ENCODE data around the gene MACROD2.

MACROD2 gene

DNA sequence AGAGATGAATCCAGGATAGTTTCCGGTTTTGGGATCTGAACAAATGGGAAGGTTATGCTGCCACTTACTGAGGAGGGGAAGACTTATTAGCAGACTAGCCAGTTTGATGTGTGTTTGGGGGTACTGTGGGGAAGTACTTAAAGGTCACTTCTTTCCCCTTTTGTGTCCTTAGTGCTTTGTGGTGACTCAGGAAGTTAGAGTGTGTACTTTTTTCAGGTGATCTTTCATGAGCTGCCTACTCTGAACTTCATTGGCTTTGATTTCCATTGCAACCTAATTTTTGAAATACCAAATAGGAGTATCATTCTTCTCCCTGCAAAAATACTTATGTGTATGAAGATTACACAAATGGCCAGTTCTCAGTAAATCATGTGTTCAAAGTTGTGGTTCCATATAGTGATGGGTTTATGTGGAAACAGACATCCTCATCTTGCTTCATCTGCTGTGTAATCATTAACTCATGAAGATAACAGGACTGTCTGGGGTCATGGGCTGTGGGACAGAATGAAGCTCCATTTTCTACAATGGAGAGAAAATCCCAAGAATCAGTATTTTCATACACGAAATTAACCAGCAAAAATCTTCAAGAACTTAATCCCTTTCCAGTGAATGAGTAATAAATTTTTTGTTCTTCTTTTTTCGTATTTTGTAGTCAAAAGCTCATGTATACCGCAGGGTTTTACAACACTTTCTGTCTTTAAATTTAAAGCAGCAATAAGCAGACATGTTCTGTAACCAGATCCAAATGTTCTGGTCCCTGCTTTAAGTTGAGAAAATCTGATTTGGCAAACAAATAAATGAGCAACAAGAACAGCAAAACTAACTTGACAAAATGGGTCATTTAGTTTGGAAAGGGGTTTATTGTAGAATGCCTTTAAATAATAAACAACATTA lies 614.3 kb downstream of the MACROD2 start:
- DNase-seq: no peak

DNA sequence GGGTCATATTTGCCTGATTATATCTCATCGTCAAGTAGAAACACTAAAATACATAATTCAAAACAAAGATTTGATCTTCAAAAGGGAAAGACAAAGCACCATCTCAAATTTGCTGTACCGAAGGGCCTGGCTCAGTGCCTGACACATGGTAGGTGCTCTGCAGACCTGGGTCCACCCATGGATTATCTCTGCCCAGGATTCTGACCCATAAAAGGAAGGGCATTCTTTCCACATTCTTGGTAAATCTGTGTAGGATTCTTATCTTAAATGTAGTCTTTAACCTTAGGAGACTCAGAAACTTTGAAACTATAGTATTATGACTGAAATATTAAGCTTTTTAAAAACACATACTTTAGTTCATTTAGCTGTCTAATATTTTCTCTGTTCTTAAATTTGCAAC lies 616.2 kb downstream of the MACROD2 start:
- DNase-seq: no peak

- no peak for DNase-seq
Observed at GRCh38 chr20:14612391-14612790, 617.1 kb downstream of the MACROD2 start.

DNA sequence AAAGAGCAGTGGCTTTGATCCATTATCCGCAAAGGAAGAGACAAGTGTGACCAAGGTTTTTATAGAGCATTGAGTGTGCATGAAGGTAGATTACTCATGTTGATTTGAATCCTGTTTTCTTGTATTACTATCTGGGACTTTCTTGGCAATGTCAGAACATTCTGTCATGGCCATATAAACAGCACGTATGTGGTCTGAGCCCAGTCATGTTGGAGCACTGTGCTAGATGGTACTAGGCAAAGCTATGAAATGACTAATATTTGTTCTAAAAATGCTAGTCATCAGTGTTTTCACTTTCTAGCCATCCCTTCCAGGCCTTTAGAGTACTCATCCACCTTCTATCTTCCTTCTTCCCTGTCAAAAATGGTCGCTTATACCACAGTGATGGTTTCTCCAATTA lies 620.7 kb downstream of the MACROD2 start:
- no peak for DNase-seq

- DNase-seq: no peak
Observed at GRCh38 chr20:14617123-14617522, 621.8 kb downstream of the MACROD2 start.

DNA sequence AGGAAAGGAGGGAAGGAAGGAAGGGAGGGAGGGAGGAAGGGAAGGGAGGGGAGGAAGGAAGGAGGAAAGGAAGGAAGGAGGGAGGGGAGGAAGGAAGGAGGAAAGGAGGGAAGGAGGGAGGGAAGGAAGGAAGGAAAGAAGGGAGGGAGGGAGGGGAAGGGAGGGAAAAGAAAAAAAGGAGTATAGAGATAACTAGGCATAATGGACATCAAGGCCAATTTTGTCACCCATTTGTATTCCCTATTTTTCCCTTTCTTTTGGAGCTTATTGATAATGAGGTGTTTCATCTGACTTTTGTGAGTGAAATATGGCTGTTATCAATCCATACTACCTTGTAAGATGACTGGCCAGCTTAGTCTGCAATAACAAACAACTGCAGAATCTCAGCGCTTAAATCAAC lies 624.1 kb downstream of the MACROD2 start:
- DNase-seq: no peak

- DNase-seq: no peak
Observed at GRCh38 chr20:14622796-14623195, 627.5 kb downstream of the MACROD2 start.

DNA sequence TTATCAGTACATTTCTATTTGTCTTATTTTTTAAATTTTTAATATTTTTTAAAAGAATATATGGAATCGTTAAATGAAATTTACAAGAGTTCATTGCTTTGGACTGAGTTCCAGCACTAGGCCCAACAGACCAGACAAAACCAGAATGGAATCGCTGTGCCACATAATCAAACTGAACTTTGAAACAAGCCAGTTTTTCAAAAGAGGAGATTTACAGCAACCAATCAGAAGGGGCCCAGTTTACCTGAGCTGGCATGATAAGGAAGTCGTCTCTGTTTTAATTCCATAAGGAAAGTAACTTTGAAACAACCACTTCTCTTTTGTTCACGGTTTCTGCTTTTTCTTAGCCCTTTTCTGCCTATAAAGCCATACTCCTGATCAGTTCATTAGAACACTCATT lies 635.7 kb downstream of the MACROD2 start:
- DNase-seq: no peak

DNA sequence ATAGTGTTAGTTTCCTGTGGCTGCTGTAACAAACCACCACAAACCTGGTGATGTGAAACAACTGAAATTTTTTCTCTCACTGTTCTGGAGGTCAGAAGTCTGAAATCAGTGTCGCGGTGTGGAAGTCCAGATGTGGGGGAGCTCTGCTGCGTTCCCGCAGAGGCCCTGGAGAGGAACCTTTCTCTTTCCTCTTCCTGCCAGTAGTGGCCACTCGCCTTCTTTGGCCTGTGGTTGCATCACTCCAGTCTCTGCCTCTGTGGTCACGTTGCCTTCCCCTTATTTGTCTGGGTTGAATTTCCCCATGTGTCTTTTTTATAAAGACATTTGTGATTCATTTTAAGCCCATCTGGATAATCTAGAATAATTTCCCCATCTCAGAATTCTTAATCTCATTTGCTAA lies 637.6 kb downstream of the MACROD2 start:
- no peak for DNase-seq

- no peak for DNase-seq
Observed at GRCh38 chr20:14633507-14633906, 638.2 kb downstream of the MACROD2 start.

DNA sequence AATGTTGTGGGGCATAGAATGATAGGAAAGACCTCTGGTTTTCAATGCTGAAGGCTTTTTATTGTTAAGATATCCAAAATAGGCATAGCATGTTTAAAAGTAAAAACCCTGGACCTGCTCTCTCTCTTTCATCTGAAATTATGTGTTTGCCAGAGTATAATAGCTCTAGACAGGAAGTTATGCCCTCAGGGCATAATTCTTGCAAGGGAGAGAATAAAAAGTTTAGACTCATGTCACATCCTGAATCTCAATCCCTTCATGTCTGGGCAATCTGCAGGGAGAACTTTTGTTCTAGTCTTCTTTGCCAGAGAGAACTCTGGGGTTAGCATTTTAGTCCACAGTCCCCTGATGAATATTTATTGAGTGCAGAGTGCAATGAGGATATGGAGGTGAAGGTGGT lies 639.3 kb downstream of the MACROD2 start:
- no peak for DNase-seq

- no peak for DNase-seq
Observed at GRCh38 chr20:14637441-14637840, 642.1 kb downstream of the MACROD2 start.

- no peak for DNase-seq
Observed at GRCh38 chr20:14643146-14643545, 647.8 kb downstream of the MACROD2 start.

GRCh38 chr20:14643556-14643955 lies 648.2 kb downstream of the MACROD2 start:
- no peak for DNase-seq

DNA sequence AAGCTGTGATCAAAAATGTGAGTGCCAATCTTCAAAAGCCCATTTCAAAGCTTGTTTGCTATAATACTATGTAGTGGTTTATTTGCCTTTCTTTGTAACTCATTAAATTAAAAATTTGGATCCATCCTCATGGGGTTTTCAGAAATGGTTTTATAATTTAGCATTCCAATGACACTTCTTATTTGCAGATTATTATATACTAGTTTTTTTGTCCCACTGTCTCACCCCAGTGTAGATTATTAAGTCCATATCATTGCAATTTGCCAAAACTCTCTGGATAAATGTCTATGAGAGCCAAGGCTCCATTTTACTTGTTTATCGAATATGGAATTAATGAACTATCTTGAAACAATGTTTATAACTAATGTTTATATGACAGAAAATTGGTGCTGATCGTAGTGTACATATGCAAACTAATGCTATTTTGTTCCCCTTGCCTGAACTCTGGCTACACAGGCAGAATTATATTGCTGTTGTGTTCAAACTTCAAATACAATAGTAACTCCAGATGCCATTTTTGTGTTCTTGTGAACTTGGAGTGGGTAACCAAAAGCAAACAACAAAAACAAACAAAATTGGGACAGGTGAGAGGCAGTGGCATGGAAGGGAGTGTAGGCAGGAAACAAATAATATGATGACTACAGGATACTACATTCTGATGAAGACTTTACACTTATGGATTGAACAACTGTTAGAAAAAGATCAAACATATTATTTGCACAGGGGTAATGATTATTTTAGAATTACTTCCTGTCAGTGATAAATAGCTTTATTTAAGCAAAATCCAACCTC lies 649.2 kb downstream of the MACROD2 start:
- no peak for DNase-seq

- no peak for DNase-seq
Observed at GRCh38 chr20:14647016-14647415, 651.7 kb downstream of the MACROD2 start.

- no peak for DNase-seq
Observed at GRCh38 chr20:14649662-14650061, 654.3 kb downstream of the MACROD2 start.

DNA sequence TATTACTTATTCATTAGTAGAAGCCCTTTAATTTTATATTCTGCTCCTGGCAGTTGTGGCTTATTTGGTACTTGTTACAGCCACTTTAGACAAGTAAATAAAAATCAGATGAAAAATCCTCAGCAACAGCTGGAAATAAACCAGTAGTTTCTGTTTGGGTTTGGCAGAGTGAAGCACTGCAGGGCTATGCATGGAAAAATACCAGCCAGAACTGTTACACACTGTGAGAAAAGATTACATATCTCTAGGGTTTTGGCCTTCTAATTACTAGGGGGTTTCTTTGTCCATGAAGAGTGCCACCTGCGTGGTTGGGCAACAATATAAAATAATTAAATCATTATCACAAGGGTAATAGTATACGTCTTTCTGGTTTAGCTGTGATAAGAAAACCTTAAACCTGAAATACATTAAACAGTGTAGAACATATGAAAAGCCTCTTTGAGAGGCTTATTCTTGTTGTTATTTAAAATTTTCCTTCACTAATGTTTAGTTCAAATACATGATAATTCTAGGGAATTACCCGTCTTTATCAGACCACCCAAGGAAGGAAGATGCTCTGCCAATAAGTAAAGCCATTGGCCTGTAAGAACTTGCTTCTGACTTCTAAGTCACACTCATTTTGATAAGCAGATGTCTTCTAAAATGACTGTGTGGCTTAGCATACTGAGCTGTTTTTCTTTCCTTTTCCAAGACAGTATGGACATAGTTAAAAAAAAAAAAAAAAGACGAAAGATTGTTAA lies 662.1 kb downstream of the MACROD2 start:
- no peak for DNase-seq

GRCh38 chr20:14664101-14664500 lies 668.8 kb downstream of the MACROD2 start:
- DNase-seq: no peak

GRCh38 chr20:14666696-14667095 lies 671.4 kb downstream of the MACROD2 start:
- no peak for DNase-seq

DNA sequence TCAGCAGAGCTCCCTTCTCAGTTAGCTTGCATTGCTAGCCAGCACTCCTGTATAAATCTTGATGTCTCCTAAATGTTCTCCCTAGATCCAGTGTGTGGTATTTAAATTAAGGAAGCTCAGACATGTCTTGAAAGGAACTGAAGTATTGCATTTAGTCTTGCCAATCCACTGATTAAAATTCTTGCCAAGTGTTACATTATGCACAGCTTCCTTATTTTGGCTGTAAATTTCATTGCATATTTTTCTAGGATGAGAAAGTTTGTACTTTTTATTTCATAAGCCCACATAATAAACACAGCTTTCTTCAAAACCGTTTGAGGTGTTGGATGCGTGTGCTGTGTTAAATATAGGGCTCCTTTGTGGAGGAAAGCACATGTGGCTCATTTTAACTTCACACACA lies 671.9 kb downstream of the MACROD2 start:
- DNase-seq: no peak

DNA sequence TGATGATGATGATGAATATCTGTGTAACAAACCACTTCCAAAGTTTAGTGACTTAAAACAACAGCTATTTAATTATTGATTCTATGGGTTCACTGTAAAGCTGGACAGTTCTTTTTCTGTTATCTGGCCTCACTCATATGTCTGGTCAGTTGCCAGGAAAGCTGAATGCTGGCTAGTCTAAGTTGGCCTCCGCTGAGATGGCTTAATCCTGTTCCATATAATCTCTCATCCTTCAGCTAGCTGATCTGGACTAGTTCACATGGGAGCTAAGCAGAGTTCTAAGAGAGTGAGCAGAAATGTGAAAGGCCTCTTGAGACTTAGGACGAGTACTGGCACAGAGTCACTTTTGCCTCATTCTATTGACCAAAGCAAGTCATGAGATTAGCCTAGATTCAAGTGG lies 676.8 kb downstream of the MACROD2 start:
- DNase-seq: no peak

GRCh38 chr20:14673164-14673563 lies 677.8 kb downstream of the MACROD2 start:
- no peak for DNase-seq

- no peak for DNase-seq
Observed at GRCh38 chr20:14677455-14677854, 682.1 kb downstream of the MACROD2 start.

Data from NCI-H526 treated with DMSO at 0.1 percent for 48 hours (cell line).